ENCODE results near the gene ADSL. TPM values are rescaled to one million over a fixed set of nuclear protein-coding genes. Genes with fewer than 3 reads are reported as not detected.

The ADSL gene
- total RNA-seq, 4 donors from 2014 or later: 32.2 to 163 (median 37.4) TPM

DNA sequence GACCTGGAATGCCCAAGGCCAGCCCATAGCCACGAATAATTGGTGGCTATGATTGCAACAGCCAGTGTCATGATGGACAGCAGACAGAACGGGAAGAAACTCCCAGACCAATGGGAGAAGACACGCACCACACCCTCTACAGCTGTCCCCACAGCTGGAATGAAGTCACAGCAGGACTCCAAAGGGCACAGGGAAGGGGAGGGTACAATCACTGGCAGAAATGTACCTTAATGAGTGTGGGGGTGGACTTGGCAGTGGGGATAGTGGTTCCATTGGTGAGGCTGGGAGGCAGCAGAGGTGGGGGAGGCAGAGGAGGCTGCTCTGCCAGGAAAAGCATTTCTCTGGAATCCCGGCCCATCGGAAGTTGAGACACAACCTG, 77.0 kb downstream of the ADSL start:
- DNase-seq: no peak
- Histone ChIP-seq H3K27me3 (no peaks in the 10 kb centered on the region), H3K4me1 (no peaks in the 10 kb centered on the region), H3K4me3 (no peak overlapping the region), H3K36me3 (peaks cover 0 to 84% (median 0%) of the 10 kb centered on the region in 3 donors), H3K27ac (no peak overlapping the region), H3K9me3 (no peaks in the 10 kb centered on the region)
- TF ChIP-seq POLR2A (IDR thresholded peaks at IDR 0.05): no peak
- TF ChIP-seq, protein P1, sequence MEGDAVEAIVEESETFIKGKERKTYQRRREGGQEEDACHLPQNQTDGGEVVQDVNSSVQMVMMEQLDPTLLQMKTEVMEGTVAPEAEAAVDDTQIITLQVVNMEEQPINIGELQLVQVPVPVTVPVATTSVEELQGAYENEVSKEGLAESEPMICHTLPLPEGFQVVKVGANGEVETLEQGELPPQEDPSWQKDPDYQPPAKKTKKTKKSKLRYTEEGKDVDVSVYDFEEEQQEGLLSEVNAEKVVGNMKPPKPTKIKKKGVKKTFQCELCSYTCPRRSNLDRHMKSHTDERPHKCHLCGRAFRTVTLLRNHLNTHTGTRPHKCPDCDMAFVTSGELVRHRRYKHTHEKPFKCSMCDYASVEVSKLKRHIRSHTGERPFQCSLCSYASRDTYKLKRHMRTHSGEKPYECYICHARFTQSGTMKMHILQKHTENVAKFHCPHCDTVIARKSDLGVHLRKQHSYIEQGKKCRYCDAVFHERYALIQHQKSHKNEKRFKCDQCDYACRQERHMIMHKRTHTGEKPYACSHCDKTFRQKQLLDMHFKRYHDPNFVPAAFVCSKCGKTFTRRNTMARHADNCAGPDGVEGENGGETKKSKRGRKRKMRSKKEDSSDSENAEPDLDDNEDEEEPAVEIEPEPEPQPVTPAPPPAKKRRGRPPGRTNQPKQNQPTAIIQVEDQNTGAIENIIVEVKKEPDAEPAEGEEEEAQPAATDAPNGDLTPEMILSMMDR (IDR thresholded peaks at IDR 0.05): no peak

DNA sequence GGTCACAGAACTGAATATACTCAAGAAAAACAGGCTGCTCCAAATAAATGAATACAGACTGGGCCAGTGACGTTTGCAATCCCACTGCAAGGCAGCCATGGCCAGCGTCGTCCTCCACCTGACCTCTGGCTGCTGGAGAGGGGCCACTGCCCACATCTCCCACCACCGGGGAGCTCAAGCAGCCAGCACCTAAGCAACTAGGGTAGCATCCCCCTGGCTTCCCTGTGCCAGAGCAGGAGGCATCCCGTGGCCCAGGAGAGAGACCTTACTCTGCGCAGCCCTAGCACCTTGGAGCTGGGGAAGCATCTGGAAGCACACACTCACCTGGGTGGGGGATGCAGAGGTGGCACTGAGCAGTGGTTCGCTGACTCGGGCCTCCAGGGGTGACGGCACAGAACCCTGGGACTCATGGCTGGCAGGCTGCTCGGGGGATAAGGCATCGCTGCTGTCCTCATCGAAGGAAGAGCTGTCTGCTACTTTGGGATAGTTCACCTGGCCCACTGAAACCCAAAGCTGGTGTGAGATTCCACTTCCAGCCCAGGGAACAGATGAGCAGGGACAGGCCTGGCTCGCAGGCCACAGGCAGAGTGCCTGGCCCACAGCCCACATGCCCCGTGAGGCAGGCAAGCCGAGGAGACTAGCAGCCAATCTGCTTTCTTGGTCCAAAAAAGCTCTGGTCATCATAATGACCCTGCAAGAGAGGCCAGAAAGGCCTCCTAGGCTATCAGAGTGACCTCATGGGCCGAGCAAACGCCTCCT, 77.8 kb downstream of the ADSL start:
- no peaks in the 10 kb centered on the region for H3K4me1 ChIP-seq
- no peak overlapping the region for H3K27ac ChIP-seq
- H3K9me3 ChIP-seq: no peaks in the 10 kb centered on the region
- no peak for DNase-seq
- no peak overlapping the region for H3K4me3 ChIP-seq
- no peaks in the 10 kb centered on the region for H3K27me3 ChIP-seq
- H3K36me3 ChIP-seq: peaks cover 0 to 82% (median 0%) of the 10 kb centered on the region in 3 donors
- no peak for TF ChIP-seq POLR2A (IDR thresholded peaks at IDR 0.05)
- TF ChIP-seq, protein P1 (IDR thresholded peaks at IDR 0.05): no peak

DNA sequence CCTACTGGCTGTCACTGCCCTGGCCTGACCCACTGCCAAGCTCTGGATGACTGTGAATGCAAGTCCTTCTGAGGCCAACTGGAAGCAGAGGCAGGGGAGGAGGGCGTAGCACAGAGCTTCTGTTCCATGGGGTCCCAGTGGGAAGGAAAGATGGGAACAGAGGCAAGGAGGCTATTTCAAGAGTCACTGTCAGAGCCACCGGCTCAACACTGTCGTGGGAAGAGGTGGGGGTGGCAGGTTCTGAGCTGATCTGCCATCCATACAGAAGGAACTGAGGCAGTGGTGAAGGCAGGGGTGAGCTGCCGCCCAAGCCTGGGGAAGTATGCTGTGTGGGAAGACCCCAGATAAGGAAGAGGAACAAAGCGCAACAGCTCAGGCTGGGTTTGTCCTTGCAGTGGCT, 78.8 kb downstream of the ADSL start:
- DNase-seq: no peak
- no peaks in the 10 kb centered on the region for H3K27me3 ChIP-seq
- H3K36me3 ChIP-seq: peaks cover 0 to 80% (median 0%) of the 10 kb centered on the region in 3 donors
- H3K27ac ChIP-seq: no peak overlapping the region
- no peak overlapping the region for H3K4me3 ChIP-seq
- H3K9me3 ChIP-seq: no peaks in the 10 kb centered on the region
- TF ChIP-seq POLR2A (IDR thresholded peaks at IDR 0.05): no peak
- TF ChIP-seq, protein P1 (IDR thresholded peaks at IDR 0.05): no peak
- H3K4me1 ChIP-seq: no peaks in the 10 kb centered on the region

DNA sequence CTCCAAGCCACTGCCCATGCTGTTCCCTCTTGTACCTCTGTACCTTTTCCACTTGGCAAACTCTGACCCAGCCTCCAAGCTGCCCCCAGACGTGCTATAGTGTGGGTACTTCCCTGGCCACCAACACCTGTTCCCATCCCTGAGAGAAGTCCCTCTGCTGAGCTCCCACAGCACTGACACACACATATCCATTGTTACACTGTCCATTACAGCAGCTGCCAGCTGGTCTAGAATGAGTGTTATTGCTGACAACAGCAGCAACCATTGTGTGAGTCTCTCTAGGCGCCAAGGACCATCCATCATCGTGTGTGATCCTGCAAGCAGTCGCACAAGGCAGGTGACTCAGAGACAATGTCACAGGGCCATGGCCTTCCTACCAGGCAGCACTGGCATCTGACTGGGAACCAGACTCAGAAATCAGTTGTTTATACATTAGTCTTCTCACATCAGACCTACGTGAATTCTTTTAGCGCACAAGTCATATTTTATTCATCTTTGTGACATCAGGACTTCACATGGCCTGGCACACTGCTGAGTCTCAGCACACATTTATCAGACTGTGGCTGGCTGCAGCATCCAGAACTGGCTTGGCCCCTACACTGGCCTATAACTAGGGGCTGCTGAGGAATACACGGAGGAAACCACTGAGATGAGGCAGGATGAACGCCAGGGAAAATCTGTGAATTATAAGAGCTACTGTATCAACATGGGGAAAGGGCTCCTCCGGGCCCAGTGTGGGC, 80.5 kb downstream of the ADSL start:
- Histone ChIP-seq H3K9me3 (no peaks in the 10 kb centered on the region), H3K27ac (no peak overlapping the region), H3K36me3 (peaks cover 0 to 68% (median 0%) of the 10 kb centered on the region in 3 donors), H3K27me3 (no peaks in the 10 kb centered on the region), H3K4me3 (no peak overlapping the region), H3K4me1 (no peaks in the 10 kb centered on the region)
- TF ChIP-seq, protein P1 (IDR thresholded peaks at IDR 0.05): no peak
- TF ChIP-seq POLR2A (IDR thresholded peaks at IDR 0.05): no peak
- DNase-seq: no peak

DNA sequence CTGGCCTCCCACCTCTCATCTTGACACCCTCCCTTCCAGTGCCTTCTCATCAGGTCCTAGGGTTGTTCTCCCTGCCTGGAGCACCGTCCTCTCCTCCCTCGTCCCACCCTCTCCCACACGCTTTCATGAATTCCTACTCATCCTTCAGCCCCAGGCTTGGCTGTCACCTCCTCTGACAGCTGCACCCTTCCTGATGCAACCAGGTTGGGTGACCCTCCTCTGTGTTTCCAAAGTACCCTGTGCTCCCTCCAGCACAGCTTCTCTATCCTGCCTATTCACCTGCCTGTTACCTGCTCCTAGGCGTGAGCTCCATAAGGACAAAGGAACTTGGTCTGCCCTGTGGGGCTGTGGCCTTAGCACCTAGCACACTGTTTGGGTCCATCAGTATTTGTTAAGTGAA, 82.5 kb downstream of the ADSL start:
- TF ChIP-seq, protein P1 (IDR thresholded peaks at IDR 0.05): no peak
- no peak for TF ChIP-seq POLR2A (IDR thresholded peaks at IDR 0.05)
- DNase-seq: no peak
- Histone ChIP-seq H3K9me3 (no peaks in the 10 kb centered on the region), H3K27ac (no peak overlapping the region), H3K27me3 (no peaks in the 10 kb centered on the region), H3K36me3 (peaks cover 0 to 48% (median 0%) of the 10 kb centered on the region in 3 donors), H3K4me3 (no peak overlapping the region), H3K4me1 (no peaks in the 10 kb centered on the region)
